Metanephros (tissue), 1 donor: ENCODE results near the gene ARHGAP23. TPM values are rescaled to one million over a fixed set of nuclear protein-coding genes. Genes with fewer than 3 reads are reported as not detected.

ENCODE experiments used
- total RNA-seq: library from RNA; depleted of rRNA; stranded (reverse); fragments of >200 nt; gene quantifications from one replicate; pipeline ENCODE4 v1.2.3, GENCODE V29; 2014

ARHGAP23 gene
- total RNA-seq = 52.5 TPM

GRCh38 chr17:38428112-38428642, at the start of gene ARHGAP23:
ARHGAP23 (plus strand) TSS chr17:38428464; CDS start chr17:38428486, 22 bp downstream.

Other genes with a start within 250 kb of the ARHGAP23 start
- gene TBC1D3, start 235.9 kb upstream of the ARHGAP23 start, total RNA-seq = not detected
- 49.2 TPM for gene MRPL45, start 131.3 kb upstream of the ARHGAP23 start, total RNA-seq
- 0.06 TPM for gene GPR179, start 84.5 kb upstream of the ARHGAP23 start, total RNA-seq
- gene SOCS7, start 76.6 kb upstream of the ARHGAP23 start, total RNA-seq = 17.3 TPM
- gene SRCIN1, start 177.5 kb downstream of the ARHGAP23 start, total RNA-seq = 5.7 TPM
- 0.70 TPM for gene EPOP, start 246.5 kb downstream of the ARHGAP23 start, total RNA-seq